22Rv1 (cell line): Measurements from ENCODE around the gene UGT3A1.
"Not testable (repeated sequence)": the region's sequence is repeated elsewhere in the genome, so short reads cannot be mapped to it uniquely, and the experiment has no call there.

ENCODE experiments used
- H3K27ac ChIP-seq: fragments of 450-650 bp; 2 replicates; pipeline ENCODE4 v1.5.1; 2017
- ZFX ChIP-seq: fragments of 450-650 bp; IDR thresholded peaks from 2 replicates; pipeline ENCODE4 v1.6.1; 2017; ENCODE audit warnings: antibody characterized with exemption, borderline replicate concordance
- TF ChIP-seq, protein P1 (sequence below): fragments of 450-650 bp; IDR thresholded peaks from 2 replicates; pipeline ENCODE4 v1.5.1; 2017; ENCODE audit warnings: mild to moderate bottlenecking

Gene UGT3A1

DNA sequence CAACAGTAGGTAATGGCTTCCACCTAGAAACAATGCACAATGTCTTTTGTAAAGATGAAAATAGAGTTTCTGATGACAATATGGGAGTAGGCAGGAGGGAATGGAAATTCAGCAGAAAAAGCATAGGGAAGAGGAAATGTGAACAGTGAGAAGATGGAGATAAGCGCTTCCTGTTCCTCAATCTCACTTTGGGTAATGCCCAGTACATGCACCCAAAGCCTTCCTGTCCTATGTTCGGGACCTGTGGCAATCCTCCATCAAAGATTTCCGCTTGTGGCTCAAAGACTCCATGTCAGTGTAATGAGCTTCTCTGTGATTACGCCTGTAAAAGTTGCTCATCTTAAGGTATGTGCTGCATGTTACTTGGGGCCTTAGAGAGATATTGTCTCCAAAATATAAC, 2.7 kb downstream of the UGT3A1 start:
- no peak overlapping the region for H3K27ac ChIP-seq
- TF ChIP-seq ZFX: no peak
- TF ChIP-seq, protein P1, sequence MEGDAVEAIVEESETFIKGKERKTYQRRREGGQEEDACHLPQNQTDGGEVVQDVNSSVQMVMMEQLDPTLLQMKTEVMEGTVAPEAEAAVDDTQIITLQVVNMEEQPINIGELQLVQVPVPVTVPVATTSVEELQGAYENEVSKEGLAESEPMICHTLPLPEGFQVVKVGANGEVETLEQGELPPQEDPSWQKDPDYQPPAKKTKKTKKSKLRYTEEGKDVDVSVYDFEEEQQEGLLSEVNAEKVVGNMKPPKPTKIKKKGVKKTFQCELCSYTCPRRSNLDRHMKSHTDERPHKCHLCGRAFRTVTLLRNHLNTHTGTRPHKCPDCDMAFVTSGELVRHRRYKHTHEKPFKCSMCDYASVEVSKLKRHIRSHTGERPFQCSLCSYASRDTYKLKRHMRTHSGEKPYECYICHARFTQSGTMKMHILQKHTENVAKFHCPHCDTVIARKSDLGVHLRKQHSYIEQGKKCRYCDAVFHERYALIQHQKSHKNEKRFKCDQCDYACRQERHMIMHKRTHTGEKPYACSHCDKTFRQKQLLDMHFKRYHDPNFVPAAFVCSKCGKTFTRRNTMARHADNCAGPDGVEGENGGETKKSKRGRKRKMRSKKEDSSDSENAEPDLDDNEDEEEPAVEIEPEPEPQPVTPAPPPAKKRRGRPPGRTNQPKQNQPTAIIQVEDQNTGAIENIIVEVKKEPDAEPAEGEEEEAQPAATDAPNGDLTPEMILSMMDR: no peak

DNA sequence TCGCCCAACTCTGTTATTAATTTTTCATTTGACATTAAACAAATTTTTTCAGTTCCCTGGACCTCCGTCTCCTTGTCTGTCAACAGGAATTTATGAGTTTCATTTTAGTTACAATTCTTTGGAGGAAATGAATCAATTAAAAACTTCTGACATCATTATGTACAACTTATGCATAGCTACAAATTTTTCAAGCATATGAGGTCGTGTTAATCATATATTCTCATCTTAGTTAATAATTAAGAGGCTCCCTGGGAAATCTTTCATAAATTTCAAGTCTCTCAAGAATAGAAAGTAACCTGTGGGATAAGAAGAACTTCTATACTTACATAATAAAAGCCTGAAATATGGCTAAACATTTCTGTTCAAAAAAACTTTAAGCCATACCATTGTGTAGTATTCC, 3.4 kb downstream of the UGT3A1 start:
- no peak overlapping the region for H3K27ac ChIP-seq
- TF ChIP-seq, protein P1: no peak

DNA sequence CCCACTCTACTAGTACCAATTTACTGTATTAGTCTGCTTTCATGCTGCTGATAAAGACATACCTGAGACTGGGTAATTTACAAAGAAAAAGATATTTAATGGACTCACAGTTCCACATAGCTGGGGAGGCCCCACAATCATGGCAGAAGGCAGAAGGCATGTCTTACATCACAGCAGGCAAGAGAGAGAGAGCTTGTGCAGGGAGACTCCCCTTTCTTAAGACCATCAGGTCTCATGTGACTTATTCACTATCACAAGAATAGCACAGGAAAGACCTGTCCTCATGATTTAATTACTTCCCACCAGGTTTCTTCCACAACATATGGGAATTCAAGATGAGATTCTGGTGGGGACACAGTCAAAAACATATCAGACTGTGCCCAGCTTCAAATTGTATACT, 11.5 kb downstream of the UGT3A1 start:
- TF ChIP-seq ZFX: no peak
- TF ChIP-seq, protein P1: no peak

DNA sequence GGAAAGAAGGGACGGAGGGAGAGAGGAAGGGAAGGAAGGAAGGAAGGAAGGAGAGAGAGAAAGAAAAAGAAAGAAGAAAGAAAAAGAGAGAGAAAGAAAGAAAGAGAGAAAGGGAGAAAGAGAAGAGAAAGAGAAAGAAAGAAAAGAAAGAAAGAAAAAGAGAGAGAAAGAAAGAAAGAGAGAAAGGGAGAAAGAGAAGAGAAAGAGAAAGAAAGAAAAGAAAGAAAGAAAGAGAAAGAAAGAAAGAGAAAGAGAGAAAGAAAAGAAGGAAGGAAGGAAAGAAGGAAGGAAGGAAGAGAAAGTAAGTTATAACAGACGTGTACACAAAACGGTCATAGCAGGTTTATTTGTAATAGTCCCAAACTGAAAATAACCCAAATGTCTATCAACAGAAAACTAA, 14.3 kb downstream of the UGT3A1 start:
- H3K27ac ChIP-seq: not testable (repeated sequence)

More for the DNA sequence above, 11.5 kb downstream of the UGT3A1 start:
- no peak overlapping the region for H3K27ac ChIP-seq

DNA sequence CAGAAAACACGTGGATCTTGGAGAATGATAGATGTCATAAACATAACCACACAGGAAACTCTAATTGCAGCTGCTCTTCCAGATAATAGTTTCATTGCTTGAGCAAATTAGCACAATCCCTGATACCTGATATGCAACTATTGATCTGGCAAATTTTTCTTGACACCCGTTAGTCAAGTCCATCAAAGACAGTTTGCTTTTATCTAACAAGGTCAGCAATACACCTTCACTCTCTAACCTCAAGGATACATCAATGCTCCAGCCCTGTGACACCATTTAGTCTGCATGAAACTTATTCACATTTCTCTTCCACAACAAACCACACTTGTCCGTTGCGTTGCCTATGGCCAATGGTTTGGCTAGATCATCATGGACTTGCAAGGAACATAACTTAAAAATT, 16.6 kb downstream of the UGT3A1 start:
- TF ChIP-seq, protein P1: no peak
- TF ChIP-seq ZFX: no peak
- no peak overlapping the region for H3K27ac ChIP-seq

DNA sequence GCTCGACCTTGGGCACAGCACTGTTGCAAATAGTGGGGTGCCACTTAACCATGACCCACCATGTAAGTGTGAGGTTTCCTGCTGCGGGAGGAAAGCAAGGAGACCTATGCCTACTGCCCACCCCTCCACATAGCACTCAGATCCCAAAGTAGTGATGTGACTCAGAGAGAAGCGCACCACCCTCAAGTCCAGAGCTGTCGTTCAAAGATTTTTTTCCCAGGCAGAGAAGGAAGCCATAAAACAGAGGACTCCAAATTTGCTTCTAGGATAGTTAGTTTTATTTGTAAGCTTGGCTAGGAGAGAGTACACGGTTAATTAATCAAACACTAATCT, 19.3 kb downstream of the UGT3A1 start:
- no peak overlapping the region for H3K27ac ChIP-seq
- TF ChIP-seq ZFX: no peak
- TF ChIP-seq, protein P1: no peak

DNA sequence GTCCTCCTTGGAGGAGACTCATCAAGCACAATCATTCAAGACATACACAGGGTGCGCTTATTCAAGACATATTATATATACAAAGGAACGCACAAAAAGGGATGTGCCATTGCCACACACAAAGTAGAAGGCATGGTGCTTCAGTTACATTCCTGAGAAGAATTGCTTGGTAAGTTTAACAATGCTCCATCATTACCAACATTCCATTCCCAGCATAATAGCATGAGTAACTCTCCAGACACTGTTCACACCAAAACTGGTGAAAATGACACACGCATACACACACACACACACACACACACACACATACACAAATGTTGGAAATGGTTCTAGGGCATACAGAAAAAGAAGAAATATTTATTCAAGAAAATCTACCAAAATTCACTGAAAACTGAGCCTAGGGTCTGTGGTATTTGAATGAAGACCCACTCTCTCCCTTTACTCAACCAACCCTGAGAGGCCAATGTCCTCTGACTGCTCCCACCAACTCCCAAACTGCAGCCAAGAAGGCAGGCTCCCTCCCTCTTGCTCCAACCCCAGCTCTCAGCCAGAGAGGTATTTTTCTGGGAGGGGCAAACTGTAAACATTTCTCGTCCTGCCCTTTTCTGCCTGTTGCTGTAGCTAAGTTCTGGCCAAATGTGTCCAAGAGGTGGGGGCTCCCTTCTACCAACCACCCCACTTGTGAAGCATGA, 19.9 kb downstream of the UGT3A1 start:
- H3K27ac ChIP-seq: no peak overlapping the region
- TF ChIP-seq, protein P1: no peak
- TF ChIP-seq ZFX: no peak

DNA sequence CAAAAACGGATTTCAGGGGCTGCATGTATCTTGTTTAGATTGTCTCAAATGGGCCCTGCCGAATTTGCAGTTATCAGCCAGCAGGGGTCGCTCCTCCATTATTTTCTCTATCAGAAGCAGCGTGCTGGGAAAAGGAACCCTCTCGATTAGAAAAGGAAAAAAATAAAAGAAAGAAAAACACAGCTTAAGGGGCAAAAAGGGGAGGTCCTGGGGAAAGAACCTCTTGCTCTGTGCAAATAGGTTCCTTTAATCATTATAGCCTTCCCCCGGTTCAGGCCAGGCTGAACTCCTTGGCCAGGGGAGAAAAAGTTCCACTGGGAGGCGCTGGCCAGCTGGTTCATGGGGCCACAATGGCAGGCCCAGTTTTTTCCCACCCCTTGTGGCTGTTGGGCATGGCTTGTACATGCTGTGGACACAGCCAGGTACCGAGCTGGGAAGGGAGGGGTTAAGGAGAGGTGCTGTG, 27.8 kb downstream of the UGT3A1 start:
- H3K27ac ChIP-seq: no peak overlapping the region
- TF ChIP-seq ZFX: no peak
- TF ChIP-seq, protein P1: peak; percentile 69
